ENCODE measurements around the gene ZDHHC8. TPM values are rescaled to one million over a fixed set of nuclear protein-coding genes. Genes with fewer than 3 reads are reported as not detected.
"Not testable (repeated sequence)": the region's sequence is repeated elsewhere in the genome, so short reads cannot be mapped to it uniquely, and the experiment has no call there.

ZDHHC8 gene
- total RNA-seq, 1 donor from 2014 or later, result 39.2 TPM

DNA sequence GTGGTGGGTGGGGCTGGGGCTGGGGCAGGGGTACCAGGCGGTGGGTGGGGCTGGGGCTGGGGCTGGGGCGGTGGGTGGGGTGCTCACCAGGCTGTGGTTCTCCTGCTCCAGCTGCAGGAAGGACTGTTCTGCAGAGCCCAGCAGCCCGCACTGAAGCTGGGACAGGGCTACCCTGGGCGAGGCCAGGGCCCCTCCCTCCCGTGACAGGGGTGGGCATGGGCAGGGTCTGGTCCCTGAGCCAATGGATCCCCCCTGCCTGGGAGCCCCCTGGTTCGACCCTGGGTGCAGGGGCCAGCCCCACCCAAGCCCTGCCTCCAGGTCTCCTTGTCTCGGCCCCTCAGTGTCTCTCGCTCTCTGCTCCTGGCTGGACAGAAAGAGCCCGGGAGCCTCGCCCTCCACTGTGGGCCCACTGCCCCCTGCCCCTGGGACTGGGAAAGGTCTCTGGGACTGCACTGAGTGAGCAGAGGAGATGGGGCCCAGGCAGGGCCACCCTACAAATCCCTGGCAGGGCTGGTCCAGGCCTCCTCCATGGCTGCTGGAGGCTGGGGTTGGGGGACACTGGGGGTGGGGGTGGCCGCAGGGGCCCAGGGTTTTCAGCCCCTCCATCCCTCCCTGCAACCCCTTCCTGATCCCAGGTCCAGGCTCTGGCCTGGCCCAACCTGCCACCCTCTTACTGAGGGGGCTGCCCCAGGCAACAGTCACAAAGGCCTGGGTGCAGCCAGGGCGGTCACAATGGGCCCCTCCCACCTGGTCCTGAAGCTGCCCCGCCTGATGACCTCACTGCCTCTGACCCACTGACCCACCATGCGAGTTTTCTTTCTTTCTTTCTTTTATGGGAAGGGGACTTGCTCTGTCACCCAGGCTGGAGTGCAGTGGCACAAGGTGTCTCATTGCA lies 19.0 kb downstream of the ZDHHC8 start, which contains the start of gene CCDC188:
TSS of gene CCDC188 (minus strand) at position 675 of the 895 bp plus-strand sequence. CDS start at position 606, 69 bp downstream.
- no peak for DNase-seq
- intact Hi-C loops (cut with DNase I), result no loop called here
- no peak for ATAC-seq (ENCODE audit: poor library complexity)

DNA sequence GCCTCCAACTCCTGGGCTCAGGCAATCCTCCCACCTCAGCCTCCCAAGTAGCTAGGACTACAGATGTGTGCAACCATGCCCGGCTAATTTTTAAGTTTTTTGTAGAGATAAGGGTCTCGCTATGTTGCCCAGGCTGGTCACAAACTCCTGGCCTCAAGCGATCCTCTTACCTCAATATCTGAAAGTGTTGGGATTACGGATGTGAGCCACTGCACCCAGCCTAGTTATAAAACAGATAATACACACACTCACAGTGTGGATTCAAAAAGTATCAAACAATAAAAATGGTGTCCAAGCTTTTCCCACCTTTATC lies 19.6 kb downstream of the ZDHHC8 start:
- ATAC-seq (ENCODE audit: poor library complexity), result no peak
- intact Hi-C loops (cut with DNase I), result no loop called here
- no peak for DNase-seq

DNA sequence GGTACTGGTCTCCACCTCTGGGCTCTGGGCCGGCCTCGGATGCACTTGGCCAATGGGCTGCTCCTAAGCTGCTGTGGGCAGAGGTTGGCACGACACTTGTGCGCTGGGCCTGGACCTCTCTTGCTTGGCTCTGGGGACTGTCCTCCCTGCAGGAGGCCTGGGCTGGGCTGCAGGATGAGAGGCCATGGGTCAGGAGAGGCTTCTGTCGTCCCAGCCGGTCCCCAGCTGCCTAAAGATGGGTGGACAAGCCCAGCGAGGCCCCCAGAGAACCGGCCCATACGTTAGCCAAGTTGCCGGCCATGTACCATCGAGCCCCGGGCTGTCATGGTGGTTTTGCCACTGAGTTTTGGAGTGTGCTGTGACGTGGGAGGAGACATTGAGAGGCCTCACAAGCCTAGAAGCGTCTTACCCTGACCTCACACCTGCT lies 20.9 kb downstream of the ZDHHC8 start:
- ATAC-seq (ENCODE audit: poor library complexity) (no peak), DNase-seq (no peak)
- intact Hi-C loops (cut with DNase I), result no loop called here

DNA sequence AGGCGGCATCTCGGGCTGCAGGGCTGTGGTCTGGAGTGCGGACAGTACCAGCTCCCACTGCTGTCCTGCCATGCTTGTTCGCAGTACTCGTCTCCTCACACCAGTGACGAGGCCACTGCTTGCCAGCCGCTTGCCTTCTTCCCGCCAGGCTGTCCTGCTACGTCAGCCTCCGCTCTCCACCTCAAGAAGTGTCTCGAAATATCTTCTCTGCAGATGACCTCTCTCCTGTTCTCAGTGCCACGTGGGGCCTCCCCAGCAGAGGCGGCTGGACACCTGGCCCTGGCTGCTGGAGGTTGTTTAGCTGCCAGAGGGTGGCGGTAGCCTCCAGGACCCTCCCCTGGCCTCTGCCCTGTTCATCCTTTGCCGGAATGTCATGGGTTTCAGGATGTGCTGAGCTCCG lies 22.3 kb downstream of the ZDHHC8 start:
- no peak for ATAC-seq (ENCODE audit: poor library complexity)
- intact Hi-C loops (cut with DNase I), result no loop called here
- no peak for DNase-seq

DNA sequence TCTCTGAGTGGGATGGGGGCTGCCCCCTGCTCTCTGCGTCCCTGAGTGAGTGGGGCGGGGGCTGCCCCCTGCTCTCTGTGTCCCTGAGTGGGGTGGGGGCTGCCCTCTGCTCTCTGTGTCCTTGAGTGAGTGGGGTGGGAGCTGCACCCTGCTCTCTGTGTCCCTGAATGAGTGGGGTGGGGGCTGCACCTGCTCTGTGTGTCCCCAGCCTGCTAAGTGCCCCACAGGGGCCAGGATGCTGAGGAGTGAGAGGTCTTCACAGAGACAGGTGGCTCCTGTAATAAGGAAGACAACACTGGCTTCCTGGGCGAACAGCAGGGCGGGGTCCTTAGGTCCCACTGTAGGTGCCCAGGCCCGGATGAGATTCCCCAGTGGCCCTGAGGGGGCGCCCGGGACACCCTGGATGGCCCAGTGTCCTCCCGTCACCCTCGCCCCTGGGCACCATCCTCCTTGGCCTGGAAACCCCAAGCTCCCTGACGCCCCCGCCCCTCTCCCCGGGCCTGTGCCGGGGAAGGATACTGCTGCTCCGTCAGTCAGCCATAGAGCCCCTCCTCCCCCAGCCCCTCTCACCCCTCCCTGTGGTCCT lies 23.1 kb downstream of the ZDHHC8 start:
- DNase-seq, result no peak
- ATAC-seq (ENCODE audit: poor library complexity), result no peak
- intact Hi-C loops (cut with DNase I), result loop anchor here (5.0 kb wide), 1 partner anchor 113 kb away; the partner anchor contains the start of gene RTN4R

DNA sequence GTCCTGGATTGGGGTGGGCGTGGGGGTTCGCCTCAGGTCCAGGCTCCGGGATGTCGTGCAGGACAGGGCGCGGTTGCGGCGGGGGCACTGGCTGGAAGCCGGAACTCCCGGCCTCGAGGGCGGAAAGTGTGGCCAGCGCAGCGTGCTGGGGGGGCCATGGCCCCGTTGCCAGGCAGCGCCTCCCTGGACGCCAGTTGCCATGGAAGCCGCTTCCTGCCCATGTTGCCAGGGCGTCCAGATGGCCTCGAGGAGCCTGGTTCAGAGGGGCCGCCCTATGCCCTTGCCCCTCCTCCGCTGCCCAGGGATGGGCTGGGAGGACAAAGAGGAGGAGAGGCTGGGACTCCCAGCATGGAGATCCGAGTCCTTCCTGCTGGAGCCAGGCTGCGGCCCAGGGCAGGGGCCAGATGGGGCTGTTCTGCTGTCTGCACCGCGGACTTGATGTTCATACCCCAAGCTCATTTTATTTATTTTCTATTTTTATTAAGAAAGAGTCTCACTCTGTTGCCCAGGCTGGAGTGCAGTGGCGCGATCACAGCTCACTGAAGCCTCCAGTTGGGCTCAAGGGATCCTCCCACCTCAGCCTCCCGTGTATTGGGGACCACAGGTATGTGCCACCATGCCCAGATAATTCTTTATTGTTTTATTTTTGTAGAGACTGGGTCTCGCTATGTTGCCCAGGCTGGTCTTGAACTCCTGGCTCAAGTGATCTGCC lies 23.9 kb downstream of the ZDHHC8 start:
- DNase-seq, result peak; percentile 71
- intact Hi-C loops (cut with DNase I), result loop anchor here (5.0 kb wide), 1 partner anchor 112 kb away; the partner anchor contains the start of gene RTN4R
- ATAC-seq (ENCODE audit: poor library complexity), result peak; percentile 21

DNA sequence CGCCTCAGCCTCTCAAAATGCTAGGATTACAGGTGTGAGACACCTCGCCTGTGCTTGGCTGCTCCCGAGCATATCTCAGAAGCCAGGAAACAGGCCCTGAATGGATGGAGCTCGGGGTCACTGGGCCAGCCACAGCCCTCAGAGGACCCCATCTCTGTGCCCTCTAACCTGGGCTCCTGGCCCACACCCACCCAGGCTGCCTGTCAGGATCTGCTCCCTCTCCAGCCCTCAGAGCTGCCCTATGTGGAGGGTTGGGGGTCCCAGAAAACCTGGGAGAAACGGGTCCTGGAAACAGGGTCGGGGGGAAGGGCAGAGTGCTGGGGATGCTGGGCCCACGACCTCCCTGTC lies 24.4 kb downstream of the ZDHHC8 start:
- DNase-seq, result no peak
- intact Hi-C loops (cut with DNase I), result loop anchor here (5.0 kb wide), 1 partner anchor 111 kb away; the partner anchor contains the start of gene RTN4R
- no peak for ATAC-seq (ENCODE audit: poor library complexity)

DNA sequence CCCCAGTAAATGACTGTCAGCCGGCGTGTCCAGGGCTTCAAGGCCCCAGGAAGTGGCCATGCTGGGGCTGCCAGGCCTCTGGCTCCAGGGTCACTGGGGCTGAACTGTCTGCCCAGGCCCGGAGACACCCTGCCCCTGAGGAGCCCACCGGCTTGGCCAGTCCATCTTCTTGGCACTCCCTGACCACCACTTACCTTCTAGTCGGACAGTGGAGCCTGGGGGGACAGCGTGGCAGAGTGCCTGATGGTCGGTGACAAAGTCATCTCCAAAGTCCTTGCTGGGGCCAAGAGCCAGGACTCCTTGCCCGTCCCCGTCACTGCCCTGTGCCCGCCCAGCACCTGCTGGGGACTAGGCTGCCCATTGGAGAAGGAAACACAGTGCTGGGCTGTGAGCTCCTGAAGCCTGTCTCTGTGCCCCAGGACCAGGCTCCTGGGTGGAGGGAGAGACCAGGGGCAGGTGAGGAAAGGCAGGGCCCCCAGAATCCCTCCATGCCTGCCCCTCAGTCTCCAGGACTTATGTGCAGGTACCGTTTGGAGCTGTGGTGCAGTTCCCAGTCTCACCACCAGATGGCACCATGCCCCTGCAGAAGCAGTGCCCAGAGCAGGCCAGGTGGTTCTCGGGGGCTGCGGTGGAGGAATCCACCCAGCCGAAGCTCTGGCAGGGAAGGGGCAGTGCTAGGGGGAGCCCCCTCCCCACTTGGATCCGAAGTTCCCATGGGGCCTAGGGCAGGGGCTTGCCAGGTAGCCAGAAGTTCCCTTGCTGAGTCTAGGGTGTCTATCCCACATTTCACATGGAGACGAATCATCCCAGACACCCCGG lies 25.2 kb downstream of the ZDHHC8 start:
- DNase-seq, result peak; percentile 89
- intact Hi-C loops (cut with DNase I), result loop anchor here (1.0 to 5.0 kb wide), 2 partner anchors 110 to 128 kb away; partner anchors contain the start of gene RTN4R
- peak; percentile 90 for ATAC-seq (ENCODE audit: poor library complexity)

DNA sequence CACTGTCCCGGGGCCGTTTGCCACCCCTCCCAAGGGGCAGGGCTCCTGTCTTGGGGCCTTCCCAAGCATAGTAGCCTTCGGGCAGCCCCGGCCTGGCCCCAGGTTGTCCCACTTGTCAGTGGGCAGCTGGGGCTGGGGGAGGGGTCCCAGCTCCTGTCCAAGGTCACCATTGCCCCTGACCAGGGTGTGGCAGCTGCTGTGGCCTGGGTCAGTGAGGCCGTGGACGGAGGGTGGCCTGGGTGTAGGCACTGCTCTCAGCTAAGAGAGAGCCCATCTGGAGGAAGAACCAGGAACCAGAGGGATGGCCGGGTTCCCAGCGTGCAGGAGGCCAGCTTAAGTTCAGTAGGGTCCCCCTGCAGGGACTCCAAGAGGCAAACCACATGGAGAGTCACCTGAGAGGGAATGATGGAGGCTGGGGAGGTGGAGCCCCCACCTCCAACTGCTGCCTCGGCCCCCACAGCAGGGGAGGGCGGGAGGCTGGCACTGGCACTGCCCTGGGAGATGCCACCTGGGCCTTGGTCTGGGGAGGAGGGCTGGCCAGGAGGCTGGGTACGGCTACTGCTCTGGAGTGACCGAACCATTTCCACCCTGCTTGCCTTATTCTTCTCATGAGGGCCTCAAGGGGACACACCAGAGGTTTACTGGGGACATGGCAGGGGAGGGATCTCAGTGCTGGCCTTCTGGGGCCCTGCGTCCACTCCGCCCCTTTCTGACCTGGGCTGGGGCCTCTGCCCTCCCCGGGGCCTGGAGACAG lies 26.0 kb downstream of the ZDHHC8 start:
- no peak for DNase-seq
- ATAC-seq (ENCODE audit: poor library complexity), result no peak
- intact Hi-C loops (cut with DNase I), result loop anchor here (1.0 to 5.0 kb wide), 2 partner anchors 110 to 128 kb away; partner anchors contain the start of gene RTN4R

DNA sequence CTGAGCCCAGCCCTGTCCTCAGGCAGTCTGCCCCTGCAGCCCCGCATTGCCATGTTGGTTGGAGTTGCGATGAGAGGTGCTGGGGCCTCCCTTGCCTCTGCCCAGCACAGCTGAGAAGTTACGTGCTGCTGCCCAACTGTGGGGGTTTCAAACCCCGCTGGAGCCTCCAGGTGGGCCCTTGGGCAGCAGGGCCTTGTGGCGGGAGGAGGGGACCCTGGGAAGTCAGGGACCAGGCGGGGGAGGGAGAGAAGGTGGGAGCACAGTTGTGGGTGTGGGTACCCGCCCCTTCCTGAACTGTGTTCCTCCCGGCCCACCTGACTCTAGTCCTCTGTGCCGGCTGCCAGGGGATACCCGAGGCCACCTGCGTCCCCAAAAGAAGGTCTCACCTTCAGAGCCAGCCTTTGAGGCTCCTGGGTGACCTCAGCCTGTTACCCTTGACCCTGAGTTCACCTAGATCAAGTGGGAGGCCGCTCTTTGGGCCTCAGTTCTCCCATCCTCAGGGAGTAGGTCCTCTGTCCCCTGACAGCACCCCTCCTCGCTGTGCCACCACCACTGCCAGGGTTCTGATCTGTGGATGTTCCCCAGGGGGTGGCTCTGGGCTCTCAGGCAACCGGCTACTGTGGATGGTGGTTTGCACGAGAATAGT lies 26.9 kb downstream of the ZDHHC8 start:
- DNase-seq, result no peak
- intact Hi-C loops (cut with DNase I), result loop anchor here (5.0 kb wide), 1 partner anchor 109 kb away; the partner anchor contains the start of gene RTN4R
- ATAC-seq (ENCODE audit: poor library complexity), result no peak

DNA sequence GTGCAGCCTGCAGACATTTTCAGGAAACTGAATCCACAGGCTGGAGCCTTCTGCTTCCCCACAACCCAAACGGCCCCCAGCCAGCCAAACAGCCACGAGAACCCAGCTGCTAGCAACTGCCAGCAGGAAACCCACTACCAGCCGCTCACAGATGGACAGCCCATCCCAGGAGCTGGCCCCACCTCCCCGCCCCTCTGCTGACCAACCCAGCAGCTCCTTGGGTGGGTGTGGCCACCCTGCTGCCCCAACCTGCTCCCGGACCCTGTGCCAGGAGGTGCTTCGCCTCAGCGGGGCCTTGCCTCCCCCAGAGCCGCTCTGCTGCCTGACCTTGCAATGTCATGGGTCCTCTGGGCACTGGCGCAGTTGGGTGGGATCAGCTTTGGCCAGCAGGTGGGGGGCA lies 27.5 kb downstream of the ZDHHC8 start:
- intact Hi-C loops (cut with DNase I), result loop anchor here (5.0 kb wide), 1 partner anchor 108 kb away; the partner anchor contains the start of gene RTN4R
- ATAC-seq (ENCODE audit: poor library complexity) (no peak), DNase-seq (no peak)

DNA sequence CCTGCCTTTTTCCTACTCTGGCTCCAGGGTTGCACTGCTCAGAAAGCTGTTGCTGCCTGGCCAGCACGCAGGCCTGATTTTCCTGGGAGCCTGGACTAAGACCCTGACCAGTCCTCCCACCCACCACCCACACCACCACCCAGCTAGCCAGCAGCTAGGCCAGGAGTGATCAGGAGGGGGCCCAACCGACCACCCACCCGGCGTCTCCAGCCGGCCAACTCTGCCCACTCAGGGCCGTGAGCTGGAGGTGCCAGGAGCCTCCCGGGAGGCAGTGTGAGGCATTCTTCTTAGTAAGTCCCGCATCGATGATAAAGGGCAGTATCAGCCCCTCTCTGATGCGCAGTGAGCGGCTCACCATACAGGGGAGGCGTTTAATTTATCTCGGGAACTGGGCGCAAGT lies 27.9 kb downstream of the ZDHHC8 start:
- not testable (repeated sequence) for ATAC-seq (ENCODE audit: poor library complexity); DNase-seq
- intact Hi-C loops (cut with DNase I), result loop anchor here (5.0 kb wide), 1 partner anchor 108 kb away; the partner anchor contains the start of gene RTN4R

DNA sequence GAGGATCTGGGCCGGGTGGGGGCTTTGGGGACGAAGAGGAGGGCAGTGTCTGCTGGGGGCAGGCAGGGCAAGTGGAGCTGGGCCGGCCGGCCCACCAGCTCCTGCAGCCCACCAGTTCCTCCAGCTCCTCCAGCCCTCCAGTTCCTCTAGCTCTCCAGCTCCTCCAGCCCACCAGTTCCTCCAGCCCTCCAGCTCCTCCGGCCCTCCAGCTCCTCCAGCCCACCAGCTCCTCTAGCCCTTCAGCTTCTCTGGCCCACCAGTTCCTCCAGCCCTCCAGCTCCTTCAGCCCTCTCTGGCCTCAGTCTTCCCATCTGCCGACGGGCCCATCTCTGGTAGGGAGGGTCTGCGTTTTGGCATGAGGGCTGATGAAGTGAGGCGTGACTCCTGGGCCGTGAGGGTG lies 28.4 kb downstream of the ZDHHC8 start:
- intact Hi-C loops (cut with DNase I), result no loop called here
- DNase-seq, result no peak
- ATAC-seq (ENCODE audit: poor library complexity), result no peak

DNA sequence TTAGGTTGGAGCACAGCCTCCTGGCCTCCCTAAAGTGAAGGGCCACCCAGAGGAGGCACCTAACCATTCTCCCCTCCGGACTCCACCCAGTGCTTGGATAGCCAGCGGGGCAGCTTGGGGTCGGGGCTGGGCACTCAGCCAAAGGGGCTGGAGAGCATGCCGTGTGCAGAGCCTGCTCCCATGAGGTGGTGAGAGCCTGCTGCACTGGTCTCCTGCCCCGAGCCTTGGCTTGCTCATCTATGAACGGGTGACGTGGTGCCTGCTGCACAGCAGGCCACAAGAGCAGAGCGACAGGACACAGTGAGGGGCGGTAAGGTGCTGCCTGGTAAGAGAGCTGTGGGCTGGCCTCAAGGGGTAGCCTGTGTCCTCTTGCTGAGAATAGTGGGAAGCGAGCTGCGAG lies 33.3 kb downstream of the ZDHHC8 start:
- intact Hi-C loops (cut with DNase I), result no loop called here
- DNase-seq (no peak), ATAC-seq (ENCODE audit: poor library complexity) (no peak)

DNA sequence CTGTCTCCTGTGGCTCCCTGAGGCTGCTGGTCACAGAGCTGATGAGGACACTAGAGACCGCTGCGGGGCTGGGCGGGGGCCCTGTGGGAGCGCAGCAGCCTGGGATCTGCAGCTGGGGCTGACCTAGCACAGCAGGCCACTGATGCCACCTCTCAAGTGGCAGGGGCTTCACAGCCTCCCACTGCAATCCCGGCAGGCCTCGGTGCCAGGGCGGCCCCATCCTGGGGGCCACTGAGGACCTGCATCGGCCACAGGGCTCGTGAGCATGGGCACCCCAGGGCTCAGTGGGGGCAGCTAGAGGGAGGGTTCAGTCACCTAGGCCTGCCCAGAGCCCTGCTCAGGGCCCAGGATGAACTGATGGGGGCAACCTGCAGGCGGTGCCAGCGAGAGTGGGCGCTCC lies 33.8 kb downstream of the ZDHHC8 start:
- no peak for DNase-seq
- intact Hi-C loops (cut with DNase I), result no loop called here
- ATAC-seq (ENCODE audit: poor library complexity), result no peak

DNA sequence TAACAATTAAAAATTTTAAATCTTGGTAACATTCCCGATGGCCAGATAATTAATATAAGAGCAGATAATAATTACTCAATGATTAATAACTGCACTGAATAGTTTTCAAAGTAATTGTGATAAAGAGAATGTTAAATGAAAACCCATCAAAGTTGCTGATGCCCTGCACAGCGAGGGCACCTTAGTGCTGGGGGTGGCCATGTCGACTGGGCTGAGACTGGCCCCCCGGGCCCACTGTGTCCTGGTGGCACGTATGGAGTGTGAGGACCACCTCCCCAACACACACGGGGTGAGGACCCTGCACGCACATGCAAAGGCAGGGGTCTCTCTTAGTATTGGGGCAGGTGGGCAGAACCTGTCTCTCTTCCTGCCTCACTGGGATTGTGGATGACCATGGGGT lies 34.3 kb downstream of the ZDHHC8 start:
- DNase-seq, result no peak
- ATAC-seq (ENCODE audit: poor library complexity), result no peak
- intact Hi-C loops (cut with DNase I), result no loop called here

DNA sequence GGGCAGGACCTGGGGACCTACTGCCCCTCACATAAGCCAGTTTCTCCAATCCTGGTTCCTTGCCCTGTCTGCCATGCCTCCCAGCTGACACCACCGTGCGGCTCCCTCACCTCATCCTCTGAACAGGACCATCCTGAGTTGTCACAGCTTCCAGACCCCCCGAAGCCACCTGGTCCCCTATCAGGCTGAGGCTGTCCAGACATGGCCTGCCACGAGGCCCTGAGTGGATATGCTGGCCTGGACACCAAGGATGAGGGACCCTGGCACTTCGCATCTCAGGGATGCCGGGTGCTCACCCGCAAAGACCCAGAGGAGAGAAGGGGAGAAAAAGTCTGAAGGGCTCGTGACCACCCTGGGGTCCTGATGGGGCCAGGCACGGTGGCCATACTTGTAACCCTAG lies 35.1 kb downstream of the ZDHHC8 start:
- DNase-seq (no peak), ATAC-seq (ENCODE audit: poor library complexity) (no peak)
- intact Hi-C loops (cut with DNase I), result no loop called here

All from Right ventricle myocardium superior (tissue), 1 donor.